Cerebellar cortex (tissue), 1 donor: ENCODE data around the gene QDPR.
A peak's percentile ranks its signal among the peaks of the same experiment; 100 is the strongest.
"Not testable (repeated sequence)": the region's sequence is repeated elsewhere in the genome, so short reads cannot be mapped to it uniquely, and the experiment has no call there.

Source experiments
- DNase-seq: peaks from one replicate; pipeline ENCODE4 v3.0.0-alpha.2; 2015; ENCODE audit warnings: low spot score

The QDPR gene

GRCh38 chr4:17511950-17512795 is at the start of gene QDPR:
Gene QDPR (minus strand): TSS chr4:17512090. CDS start chr4:17512054, 36 bp downstream.
- DNase-seq, result peak; percentile 67

- DNase-seq, result peak; percentile 34
Measured at GRCh38 chr4:17561195-17561909, 49.5 kb upstream of the QDPR start.

DNA sequence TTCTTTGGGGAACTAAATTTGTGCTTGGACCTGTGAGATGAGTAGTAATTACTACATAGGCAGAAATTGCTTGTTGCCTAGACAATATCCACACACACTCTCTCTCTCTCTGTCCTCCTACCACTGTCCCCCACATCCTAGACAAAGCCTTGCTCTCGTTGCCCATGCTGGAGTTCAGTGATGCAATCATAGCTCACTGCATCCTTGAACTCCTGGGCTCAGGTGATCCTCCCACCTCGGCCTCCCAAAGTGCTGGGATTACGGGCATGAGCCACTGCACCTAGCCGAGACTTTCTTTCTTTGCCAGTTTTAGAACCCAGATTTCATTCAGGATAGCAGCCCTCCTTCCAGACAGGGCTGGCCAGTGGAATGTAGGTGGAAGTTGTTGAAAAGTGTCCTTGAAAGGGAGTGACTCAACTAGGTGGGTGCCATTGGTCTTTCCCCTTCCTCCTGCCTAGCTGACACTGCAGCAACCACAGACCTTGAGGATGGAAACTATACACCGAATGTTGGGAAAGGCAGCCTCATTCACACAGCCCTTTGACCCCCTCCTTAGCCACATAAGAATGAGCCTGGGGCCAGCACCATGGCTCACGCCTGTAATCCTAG is 48.3 kb upstream of the QDPR start:
- no peak for DNase-seq

- DNase-seq, result no peak
Measured at GRCh38 chr4:17559709-17560048, 47.8 kb upstream of the QDPR start.

DNA sequence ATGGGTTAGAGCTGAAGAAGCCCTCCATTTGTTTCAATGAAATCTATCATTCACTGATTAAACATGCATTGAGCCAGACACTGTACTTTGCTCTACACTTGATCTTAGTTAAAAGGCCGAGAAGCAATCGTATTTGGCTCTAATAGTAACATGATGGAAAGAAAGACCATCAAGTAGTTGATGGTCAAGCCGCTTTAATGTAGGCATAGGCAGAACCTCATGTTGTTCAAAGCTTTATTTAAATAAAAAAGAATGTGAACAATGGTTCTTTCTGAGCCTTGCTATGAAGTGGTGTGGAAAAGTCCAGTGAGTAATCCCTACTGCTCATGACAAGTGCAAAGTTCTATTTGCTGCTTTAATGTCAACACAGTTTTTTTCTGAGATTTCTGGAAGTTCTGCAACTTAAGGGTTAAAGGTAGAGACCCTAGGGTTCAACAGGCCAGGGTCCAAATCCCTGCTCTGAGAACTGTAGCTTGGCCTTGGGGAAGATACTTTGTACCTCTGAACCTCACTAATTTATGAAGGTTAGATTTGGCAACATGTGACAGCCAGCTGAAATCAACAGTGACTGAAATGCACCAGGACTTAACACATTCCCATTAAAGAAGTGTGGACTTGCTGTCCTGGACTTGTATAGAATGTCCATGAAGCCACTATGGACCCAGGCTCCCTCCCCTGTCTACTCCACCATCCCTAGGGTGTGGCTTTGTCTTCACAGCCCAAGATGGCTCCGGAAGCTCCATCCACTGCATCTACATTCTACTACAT is 47.2 kb upstream of the QDPR start:
- no peak for DNase-seq

DNA sequence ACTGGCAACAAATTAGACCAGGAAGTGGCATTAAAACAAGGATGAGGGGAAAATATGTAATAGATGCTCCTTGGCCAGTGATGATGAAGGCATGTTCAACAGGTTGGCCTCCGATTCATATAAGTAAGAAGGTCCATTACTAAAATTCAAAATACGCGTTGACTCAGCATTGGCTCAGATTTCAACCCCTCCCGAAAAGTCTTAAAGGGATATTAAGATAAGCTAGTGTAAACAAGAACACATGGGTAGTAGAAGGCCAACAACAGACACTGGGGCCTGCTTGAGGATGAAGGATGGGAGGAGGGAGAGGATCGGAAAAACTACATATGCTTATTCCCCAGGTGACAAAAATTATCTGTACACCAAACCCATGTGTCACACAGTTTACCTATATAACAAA is 46.0 kb upstream of the QDPR start:
- DNase-seq, result no peak

GRCh38 chr4:17556498-17556897 is 44.6 kb upstream of the QDPR start:
- DNase-seq, result no peak

DNA sequence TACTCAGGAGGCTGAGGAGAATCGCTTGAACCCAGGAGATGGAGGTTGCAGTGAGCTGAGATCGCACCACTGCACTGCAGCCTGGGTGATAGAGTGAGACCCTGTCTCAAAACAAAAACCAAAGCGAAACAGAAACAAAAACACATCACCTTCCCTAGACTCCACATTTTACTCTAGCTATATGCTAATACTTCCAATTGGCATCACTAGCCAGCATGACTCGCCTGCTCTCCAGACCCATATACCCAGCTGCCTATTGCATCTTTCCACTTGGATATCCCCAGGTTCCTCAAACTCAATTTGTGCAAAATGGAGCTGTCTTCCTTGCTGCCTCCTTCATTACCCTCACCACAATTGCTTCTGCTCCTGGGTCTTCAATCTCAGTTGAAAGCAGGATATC is 42.7 kb upstream of the QDPR start:
- DNase-seq, result no peak

DNA sequence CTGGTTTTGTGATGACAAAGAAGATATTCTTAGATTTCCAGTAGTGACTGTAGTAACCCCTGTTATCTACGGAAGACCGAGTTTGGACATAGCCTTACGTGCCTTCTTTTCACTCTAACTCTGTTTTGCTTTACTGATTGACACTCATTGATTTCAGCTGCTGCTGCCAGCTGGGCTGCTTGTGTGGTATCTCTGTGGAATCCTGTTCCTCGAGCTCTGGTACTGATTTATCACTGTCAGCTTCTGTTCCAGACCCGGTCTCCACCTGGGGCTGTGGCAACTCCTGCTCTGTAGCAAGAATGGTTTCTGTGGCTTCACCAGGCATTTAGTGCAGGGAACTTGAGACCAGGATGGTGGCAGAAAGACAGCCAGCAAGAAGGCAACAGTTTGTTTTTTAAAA is 40.5 kb upstream of the QDPR start:
- DNase-seq, result no peak

DNA sequence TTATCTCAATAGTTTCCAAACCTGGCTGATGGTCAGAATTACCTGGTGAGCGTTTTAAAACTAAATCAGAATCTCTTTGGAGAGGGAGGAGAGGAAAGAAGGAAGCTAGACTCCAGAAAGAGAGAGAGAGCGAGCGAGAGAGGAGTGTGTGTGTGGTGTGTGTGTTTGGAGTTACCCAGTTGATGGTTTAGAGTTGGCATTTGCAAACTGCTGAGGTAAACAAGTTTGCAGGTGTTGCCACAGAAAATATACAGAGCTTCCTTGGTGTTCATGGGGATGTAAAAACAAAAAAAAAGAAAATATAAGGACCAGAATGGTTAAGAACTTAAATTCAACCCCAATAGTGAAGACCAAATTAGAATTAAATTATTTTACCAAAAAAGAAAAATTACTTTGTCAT is 38.7 kb upstream of the QDPR start:
- no peak for DNase-seq

DNA sequence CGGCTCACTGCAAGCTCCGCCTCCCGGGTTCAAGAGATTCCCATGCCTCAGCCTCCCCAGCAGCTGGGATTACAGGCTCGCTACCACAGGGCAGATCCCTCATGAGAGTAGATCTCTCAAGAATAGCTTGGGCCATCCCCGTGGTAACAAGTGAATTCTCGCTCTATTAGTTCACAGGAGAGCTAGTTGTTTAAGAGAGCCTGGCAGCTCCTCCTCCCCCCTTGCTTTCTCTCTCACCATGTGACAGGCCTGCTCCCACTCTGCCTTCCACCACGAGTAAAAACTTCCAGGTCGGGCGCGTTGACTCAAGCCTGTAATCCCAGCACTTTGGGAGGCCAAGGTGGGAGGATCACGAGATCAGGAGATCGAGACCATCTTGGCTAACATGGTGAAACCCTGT is 34.8 kb upstream of the QDPR start:
- no peak for DNase-seq

DNA sequence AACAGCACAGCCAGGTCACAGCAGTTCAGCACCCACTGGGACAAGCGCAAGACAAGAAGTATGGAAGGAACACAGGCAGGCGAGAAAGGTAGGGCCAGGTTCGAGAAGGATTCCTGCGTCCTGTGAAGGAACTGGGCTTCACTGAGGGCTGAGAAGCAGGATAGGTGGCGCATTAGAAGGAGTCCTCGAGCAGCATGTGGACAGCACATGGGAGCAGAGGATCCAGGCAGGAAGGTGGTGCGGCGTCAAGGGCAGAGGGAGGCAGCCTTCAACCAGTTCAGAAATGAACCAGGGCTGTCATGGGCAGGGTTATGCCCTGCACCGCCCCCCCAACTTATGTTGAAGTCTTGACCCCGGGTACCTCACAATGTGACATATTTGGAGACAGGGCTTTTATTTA is 34.3 kb upstream of the QDPR start:
- peak; percentile 3 for DNase-seq

DNA sequence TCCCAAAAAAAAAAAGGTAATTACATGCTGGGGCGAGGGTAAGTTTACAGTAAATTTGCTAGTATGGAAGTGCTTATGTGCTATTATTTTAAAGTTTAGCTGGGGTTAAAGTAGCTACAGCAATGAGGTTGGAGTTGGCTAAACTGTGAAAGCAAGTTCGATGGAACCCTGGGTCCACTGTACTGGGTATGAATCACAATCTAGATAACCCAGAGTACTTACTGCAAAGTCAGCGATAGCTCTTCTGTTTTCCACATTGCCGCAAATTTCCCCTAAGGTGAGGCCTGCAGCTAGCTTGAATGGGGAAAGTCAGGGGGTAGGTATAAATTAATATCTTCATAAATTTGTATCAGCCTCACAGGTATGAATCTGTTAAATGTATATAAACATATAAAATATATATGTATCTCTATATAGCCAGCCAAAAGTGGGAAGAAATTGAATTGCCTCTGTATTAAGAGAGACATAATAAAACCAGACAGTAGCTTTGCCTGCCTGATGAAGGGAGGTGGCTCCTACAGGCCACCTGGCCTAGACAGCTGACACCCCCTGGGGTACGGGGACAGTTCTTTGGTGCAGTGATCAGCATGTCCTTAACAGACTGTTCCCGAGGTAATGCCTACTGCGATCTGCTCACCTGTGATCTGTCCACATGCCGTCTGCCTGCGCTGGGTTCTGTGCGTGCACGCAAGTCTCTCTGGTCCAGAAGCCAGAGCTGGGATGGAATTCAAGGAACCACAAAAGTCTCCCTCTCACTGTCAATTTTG is 33.7 kb upstream of the QDPR start:
- DNase-seq, result peak; percentile 68

DNA sequence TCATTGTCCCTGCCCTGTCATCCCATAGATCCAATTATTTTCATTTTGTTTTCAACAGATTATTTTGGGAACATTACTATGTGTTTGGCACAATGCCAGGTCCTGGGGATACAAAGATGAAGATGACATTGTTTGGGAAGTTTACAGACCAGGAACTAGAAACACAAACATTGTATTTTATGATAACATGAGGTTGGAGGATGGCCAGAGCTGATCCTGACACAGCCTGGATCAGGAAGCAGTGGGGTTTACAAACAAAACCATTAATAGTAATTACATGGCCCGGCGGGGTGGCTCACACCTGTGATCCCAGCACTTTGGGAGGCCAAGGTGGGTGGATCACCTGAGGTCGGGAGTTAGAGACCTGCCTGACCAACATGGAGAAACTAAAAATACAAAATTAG is 32.9 kb upstream of the QDPR start:
- peak; percentile 22 for DNase-seq

DNA sequence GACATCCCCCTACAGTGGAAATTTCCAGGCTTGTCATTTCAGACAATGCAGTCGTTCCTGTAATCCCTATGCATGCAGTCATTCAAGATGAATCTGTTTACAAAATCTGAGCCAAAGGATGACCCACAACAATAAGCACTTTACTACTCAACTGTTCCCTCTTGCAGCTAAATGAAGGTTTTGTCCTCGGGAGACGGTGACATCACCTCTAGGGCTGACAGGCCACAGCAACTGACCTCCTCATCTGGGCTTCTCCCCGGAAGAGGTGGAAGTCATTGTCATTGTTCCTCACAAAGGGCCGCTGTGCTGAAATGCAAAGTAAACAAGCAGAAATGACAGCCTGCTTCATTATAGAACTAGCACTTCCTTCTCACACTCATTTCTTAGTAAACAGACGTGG is 32.3 kb upstream of the QDPR start:
- DNase-seq, result peak; percentile 7

GRCh38 chr4:17537060-17537459 is 25.2 kb upstream of the QDPR start:
- DNase-seq, result not testable (repeated sequence)

DNA sequence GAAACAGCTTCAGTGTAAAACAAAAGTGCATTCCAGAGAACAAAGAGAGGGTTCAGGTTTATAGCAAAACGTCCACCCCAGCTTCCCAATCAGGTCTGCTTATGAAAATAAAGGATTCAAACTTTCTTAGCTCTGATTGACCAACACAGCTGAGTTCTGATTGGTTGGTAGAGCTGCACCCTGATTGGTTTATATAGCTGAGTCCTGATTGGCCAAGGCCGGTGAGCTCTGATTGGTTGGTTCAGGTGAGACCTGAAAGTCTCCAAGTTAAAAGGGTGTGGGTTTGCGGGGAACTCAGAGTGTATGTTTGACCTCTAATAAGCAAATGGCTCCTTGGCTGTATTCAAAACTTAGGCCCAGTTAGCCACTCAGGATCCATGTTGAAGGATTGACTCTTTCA is 24.0 kb upstream of the QDPR start:
- DNase-seq, result no peak

DNA sequence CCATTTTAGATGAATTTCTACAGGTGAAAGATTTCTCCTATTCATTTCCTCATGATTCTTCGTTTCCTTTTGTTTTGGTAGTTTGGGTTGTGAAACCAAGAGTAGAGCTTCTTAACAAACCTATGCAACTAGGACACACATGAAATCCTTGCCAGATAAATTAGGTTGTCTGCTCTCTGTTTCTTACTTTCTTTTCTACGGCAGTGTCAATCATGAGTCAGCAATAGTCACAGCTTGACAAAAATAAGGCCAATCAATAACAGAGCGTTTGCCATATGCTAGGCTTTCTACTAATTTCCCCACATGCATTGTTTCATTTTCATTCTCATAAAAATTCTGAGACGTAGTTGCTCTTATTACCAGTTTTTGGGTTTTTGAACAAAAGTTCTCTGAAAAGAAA is 23.4 kb upstream of the QDPR start:
- DNase-seq, result no peak

DNA sequence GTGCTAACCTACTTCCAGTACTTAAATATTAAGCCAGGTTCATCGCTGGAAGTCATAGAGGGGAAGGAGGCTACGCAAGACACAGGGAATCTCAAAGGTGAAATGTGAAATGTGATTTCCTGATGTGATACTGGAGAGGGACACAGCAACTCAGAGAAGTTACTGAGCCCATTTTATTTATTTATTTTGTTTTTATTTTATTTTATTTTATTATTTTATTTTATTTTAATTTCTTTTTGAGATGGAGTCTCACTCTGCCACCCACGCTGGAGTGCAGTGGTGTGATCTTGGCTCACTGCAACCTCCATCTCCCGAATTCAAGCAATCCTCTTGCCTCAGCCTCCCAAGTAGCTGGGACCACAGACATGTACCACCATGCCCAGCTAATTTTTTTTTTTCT is 22.8 kb upstream of the QDPR start:
- DNase-seq, result no peak

DNA sequence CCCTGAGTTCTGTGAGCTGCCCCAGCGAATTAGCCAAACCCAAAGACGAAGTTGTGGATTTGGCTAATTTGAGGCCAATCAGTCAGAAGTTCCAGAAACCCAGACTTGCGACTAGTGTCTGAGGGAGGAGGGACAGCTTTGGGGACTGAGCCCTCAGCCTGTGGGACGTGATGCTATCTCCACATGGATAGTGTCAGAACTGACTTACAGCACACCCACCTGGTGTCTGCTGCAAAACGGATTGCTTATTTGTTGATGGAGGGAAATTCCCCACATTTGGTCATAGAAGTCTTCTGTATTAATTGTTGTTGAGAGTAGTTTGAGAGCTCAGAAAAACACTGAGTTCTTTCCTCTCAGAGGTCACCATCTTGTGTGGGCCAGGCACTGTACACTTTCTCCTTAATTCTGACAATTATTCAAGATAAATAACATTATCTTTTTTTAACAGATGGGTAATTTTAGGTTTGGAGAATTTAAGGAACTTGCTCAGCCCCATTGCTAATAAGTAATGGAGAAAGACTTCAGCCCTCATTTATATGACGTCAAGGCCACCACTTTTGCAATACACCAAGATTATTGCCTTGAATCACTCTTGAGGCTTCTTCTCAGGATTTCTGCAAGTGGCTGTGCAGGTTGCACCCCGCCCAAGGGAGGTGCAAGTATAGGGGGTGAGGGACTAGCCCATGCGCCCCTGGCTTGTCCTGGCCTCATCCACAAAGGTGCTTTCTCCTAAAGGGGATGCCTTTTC is 19.8 kb upstream of the QDPR start:
- no peak for DNase-seq
